Hematopoietic multipotent progenitor cell treated with erythropoietin and hydrocortisone succinate and interleukin-3 and kit ligand, for 6 days (in vitro differentiated cells): ENCODE measurements around the gene MILR1.
A peak's percentile ranks its signal among the peaks of the same experiment; 100 is the strongest.
"Not testable (repeated sequence)": the region's sequence is repeated elsewhere in the genome, so short reads cannot be mapped to it uniquely, and the experiment has no call there.

ENCODE experiments used
- DNase-seq: peaks from one replicate; pipeline ENCODE4 v3.0.0-alpha.2; 2015

The MILR1 gene

DNA sequence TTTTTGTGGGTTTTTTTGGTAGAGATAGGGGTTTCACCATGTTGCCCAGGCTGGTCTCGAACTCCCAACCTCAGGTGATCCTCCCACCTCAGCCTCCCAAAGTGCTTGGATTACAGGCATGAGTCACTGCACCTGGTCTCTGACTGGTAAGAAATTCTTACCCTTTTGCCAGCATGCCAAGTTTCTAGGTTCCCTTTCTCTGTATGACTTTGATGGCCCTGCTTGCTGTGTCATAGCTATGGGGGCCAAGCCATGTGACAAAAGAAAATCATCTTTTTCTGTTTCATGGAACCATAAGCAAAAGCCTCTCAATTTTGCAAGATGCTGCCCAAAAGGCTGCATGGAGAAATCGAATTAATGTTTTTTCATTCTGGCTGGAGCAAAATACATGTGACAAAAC, 18.9 kb upstream of the MILR1 start:
- not testable (repeated sequence) for DNase-seq

DNA sequence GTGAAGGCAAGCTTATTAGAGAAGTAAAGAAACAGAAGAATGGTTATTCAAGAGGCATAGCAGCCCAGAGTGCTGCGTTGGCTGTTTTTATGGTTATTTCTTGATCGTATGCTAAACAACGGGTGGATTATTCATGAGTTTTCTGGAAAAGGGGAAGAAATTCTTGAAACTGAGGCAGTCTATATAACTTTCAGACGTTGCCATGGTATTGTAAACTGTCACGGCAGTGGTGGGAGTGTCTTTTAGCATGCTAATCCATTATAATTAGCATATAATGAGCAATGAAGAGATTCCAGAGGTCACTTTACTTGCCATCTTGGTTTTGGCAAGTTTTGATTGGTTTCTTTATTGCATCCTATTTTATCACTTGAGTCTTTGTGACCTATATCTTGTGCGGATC, 17.4 kb upstream of the MILR1 start:
- no peak for DNase-seq

DNA sequence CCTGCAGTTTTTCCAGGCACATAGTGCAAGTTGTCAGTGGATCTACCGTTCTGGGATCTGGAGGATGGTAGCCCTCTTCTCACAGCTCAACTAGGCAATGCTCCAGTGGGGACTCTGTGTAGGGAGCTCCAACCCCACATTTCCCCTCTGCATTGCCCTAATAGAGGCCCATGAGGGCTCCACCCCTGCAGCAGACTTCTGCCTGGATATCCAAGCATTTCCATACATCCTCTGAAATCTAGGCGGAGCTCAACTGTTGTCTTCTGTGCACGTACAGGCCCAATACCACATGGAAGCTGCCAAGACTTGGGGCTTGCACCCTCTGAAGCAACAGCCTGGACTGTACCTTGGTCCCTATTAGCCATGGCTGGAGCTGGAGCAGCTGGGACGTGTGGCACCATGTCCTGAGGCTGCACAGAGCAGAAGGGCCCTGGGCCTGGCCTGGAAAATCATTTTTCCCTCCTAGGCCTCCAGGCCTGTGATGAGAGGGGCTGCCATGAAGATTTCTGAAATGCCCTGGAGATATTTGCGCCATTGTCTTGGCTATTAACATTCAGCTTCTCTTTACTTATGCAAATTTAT, 10.9 kb upstream of the MILR1 start:
- no peak for DNase-seq

DNA sequence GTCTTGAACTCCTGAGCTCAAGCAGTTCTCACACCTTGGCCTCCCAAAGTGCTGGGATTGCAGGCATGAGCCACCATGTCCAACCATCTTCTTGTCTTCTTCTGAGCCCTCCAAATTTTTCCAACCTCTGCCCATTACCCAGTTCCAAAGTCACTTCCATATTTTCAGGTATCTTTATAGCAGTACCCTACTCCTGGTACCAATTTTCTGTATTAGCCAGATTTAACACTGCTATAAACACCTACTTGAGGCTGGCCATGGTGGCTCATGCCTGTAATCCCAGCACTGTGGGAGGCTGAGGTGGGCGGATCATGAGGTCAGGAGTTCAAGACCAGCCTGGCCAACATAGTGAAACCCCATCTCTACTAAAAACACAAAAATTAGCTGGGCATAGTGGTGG, 9.4 kb upstream of the MILR1 start:
- not testable (repeated sequence) for DNase-seq

DNA sequence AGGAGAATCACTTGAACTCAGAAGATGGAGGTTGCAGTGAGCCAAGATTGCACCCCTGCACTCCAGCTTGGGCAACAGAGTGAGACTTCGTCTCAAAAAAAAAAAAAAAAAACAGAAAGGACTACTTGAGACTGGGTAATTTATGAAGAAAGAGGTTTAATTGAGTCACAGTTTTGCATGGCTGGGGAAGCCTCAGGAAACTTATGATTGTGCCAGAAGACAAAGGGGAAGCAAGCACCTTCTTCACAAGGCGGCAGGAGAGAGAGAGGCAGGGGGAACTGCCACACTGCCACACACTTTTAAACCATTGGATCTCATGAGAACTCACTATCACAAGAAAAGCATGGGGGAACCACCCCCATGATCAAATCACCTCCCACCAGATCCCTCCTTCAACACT, 9.0 kb upstream of the MILR1 start:
- no peak for DNase-seq

DNA sequence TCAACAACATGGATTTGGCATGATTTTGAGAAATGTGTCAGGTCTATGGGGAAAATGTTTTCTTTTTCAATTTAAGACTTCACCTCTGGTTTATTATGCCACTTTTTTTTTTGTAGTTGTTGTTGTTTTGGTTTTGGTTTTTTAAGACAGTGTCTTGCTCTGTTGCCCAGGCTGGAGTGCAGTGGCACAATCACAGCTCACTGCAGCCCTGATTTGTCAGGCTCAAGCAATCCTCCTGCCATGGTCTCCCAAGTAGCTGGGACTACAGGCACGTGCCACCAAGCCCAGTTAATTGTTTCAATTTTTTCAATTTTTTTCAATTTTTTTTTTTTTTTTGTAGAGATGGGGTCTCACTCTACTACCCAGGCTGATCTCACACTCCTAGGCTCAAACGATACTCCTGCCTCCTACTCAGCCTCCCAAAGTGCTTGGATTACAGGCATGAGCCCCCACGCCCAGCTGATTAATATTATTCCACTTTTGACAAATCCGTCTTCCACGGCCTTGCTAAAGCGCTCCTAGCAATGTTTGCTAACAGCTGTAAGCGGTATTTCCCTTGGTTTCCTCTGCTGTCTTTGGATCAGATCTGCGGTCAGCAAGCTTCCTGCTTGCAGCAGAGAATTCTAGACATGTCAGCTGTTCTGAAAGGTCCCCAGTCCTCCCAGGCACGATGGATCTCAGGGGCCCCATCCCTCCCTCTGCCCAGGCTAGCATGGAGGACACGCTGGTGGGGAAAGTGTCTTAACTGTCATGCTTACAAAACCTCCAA, 7.0 kb upstream of the MILR1 start:
- peak; percentile 70 for DNase-seq

DNA sequence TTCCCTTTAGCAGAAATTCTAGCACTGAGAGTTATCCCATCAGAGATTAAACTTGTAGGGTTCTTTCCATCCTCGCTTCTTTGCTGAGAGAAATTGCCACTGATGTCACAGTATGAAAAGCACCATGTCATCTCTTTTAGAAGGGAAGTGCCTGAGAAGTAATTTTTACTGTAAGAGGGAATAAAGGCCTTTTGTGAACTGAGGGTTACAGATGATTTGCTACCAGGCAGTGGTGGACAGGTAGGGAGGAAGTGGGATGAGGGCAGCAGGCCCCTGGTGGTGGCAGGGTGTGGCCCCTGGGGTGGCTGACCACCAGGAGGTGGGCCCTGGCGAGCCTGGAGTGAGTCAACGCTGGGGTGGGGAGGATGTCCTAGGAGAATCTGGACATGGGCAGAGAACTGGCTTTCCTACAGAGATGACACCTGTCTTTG, 6.4 kb upstream of the MILR1 start:
- no peak for DNase-seq

DNA sequence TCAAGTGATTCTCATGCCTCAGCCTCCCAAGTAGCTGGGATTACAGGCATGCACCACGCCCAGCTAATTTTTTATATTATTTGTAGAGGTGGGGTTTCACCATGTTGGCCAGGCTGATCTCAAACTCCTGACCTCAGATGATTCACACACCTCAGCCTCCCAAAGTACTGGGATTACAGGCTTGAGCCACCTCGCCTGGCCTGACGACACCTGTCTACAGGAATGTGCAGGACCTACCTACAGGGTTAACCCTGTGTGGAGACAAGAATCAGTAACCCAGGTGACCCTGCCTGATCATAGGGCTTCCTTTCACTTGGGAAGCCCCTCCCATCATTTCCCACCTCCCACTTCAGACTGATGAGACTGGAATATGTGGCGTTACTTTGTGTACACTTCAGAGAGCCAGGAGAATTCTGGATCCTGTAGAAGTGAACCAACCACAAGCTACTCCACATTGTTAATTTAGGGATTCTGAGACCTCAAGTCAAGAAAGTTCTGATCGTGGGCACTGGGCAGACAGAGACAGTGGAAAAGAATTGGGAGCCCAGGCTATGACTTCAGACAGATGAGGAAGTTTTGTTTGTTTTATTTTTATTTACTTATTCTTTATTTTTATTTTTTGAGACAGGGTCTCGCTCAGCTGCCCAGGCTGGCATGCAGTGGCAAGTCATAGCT, 5.7 kb upstream of the MILR1 start:
- no peak for DNase-seq

DNA sequence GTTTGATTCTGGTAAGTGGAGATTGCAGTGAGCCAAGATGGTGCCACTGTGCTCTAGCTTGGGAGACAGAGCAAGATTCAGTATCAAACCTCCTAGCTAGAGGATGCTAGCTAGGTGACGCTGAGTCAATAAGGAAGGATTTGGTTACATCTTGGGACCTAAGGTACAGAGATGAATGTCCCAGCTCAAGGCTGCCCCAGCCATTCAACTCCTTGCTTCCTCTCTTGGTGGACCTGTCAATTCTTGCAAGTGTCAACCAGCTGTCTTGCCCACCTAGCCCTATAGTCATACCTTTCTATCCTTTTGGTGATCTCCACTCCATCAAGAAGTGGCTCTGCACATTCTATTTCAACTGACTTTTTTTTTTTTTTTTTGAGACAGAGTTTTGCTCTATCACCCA, 1.4 kb upstream of the MILR1 start:
- no peak for DNase-seq

DNA sequence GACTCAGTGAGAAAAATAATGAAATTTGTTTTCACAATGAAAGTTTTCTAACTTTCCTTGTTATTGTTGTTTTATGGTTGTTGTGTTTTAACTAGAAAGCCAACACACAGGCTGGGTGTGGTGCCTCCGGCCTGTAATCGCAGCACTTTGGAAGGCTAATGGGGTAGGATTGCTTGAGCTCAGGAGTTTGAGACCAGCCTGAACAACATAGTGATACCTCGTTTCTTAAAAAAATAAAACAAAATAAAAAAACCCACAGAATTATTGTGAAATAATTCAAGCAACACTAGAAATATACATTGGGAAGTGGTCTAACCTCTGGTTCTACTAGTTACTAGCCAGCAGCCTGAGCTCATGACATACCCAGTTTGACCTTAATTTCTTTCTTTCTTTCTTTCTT, 630 bp downstream of the MILR1 start:
- peak; percentile 45 for DNase-seq

DNA sequence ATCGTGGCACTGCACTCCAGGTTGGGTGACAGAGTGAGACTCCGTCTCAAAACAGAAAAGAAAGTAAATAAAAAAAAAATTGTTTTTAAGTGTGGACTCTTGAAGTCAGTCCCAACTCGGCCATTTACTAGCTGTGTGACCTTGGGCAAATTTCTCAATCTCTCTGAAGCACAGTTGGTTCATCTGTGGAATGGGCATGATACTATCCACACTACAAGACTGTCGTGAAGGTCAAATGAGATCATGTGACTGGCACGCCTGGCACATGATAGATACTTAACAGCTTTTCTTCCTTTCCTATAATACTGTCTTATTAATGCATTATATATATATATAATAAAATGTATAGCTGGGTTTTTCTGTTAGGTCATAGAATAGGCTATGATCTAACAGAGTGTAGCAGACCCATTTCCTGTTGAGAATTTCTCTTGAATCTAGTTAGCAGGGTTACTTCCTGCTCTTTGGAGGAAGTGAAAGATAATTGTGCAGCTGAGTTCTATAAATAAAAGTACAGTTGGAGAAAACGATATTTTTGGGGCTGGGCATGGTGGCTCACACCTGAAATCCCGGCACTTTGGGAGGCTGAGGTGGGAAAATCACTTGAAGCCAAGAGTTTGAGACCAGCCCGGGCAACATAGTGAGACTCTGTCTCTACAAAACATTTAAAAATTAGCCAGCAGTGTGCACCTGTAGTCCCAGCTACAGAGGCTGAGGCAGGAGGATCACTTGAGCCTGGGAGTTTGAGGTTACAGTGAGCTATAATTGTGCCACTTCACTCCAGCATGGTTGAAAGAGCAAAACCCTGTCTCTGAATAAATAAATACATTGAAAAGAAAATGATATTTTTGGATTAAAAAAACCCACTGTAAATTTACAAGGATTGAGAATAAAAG, 7.3 kb downstream of the MILR1 start:
- peak; percentile 47 for DNase-seq

DNA sequence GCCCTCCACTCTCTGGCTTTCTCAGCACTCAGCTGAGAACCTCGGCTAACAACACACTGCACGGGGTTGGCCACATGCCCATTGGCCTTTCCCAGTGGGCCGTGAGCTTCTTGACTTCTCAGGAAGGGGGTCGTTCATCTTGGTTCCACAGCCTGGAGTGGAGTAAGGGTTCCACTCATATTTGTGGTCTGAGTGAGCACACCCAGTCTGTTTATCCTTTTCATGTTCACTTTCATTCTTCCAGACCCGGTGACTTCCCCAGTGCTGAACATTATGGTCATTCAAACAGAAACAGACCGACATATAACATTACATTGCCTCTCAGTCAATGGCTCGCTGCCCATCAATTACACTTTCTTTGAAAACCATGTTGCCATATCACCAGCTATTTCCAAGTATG, 8.2 kb downstream of the MILR1 start:
- no peak for DNase-seq

DNA sequence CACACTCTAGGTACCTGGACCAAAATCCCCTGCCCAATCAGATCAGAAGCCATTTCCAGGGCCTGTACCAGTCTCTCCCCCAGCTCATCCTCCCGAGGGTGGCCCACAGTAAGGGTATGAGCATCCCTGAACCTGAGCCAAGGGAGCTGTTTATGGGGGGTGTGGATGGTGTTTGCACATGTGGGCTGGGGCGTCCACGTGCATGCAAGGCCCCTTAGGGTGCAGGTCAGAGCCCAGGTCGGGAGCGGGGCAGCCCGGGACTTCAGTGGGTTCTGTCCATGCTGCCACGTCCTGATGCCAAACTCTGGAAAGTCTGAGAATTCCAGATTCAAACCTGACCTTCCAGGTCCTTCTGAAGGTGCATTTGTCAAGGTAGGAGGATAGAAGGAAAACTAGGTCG, 9.8 kb downstream of the MILR1 start:
- DNase-seq = no peak

DNA sequence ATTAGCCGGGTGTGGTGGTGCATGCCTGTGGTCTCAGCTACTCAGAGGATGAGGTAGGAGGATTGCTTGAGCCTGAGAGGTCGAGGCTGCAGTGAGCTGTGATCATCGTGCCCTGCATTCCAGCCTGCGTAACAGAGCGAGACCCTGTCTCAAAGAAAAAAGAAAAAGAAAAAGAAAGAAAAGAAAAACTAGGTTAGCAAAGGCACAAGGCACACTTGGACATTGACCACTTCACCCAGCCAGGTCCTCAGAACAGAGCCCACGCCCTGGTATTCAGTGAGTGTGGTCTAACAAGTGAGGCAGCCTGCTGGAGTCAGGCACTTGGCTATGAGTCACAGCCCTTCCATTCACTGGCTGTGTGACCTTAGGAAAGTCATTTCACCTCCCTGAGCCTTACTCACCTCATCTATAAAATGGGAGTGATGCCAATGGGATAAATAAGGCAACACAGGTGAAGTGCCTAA, 10.4 kb downstream of the MILR1 start:
- DNase-seq = no peak

DNA sequence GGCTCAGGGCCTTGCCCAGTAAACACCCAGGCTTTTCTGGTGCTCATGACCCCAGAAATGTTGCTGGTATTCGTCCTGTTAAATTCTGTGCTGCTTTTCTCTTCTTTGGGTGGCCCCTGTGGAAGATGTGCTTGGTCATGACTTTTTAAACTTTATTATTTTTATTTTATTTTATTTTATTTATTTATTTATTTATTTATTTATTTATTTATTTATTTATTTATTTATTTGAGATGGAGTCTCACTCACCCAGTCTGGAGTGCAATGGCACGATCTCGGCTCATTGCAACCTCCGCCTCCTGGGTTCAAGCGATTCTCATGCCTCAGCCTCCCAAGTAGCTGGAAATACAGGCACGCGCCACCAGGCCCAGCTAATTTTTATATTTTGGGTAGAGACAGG, 10.9 kb downstream of the MILR1 start:
- DNase-seq = not testable (repeated sequence)

DNA sequence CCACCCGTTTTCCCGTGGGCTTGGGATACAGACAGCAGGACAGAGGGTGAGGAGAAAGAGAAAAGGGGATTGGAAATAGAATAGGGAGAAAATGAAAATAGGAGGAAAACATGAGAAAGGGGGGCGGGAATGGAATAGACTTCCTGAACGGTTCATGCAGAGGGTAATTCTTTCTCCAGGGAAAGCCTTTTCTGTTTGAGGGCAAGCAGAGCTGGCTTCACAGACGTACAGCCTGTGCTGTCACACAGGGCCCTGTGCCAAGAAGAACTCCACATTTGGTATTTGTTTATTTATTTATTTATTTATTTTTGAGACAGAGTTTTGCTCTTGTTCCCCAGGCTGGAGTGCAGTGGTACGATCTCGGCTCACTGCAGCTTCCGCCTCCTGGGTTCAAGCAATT, 12.0 kb downstream of the MILR1 start:
- DNase-seq = no peak

DNA sequence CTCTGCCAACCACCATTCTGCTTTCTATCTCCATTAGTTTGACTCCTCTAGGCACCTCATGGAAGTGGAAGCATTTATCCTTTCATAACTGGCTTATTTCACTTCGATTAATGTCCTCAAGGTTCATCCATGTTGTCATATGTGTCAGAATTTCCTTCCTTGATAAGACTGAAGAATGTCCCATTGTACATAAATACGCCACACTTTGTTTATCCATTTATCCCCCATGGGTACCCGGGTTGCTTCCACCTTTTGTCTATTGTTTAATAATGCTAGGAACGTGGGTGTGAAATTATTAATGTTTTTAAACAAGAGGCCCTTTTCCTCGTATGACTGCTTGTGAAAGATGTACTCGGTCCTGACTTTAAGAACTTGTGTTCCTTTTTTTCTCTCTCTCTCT, 12.9 kb downstream of the MILR1 start:
- DNase-seq = no peak

DNA sequence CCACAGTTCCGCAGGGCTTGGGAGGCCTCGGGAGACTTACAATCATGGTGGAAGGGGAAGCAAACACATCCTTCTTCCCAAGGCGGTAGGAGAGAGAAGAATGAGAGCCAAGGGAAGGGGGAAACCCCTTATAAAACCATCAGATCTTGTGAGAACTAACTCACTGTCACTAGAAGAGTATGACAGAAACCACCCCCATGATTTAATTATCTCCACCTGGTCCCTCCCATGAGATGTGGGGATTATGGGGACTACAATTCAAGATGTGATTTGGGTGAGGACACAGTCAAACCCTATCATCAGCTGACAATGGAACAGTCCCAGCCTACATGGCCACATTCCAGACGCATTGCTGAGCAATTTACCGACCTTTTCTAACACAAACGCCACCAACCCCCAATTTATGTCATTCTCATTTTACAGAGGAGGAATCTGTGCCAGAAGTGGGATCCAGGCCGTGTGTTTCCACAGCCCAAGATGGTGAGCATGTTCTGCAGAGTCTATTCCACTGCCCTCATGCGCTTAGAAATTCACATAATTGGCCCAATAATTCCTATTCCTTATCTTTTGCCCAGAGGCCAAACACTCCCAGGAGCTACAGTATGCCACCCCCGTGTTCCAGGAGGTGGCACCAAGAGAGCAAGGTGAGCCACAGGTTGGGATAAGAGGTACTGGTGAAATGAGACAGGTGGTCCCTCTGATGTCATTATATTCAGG, 17.3 kb downstream of the MILR1 start:
- no peak for DNase-seq

DNA sequence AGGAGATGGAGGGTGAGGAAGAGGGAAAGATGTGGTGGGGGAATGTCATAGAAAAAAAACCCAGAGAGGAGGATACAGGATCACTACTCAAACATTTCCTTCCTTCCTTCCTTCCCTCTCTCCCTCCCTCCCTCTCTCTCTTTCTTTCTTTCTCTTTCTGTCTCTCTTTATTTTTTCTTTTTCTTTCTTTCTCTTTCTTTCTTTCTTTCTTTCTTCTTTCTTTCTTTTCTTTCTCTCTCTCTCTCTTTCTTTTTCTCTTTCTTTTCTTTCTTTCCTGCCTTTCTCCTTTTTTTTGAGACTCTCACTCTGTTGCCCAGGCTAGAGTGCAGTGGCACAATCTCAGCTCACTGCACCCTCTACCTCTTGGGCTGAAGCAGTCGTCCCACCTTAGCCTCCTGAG, 17.9 kb downstream of the MILR1 start:
- DNase-seq = not testable (repeated sequence)

DNA sequence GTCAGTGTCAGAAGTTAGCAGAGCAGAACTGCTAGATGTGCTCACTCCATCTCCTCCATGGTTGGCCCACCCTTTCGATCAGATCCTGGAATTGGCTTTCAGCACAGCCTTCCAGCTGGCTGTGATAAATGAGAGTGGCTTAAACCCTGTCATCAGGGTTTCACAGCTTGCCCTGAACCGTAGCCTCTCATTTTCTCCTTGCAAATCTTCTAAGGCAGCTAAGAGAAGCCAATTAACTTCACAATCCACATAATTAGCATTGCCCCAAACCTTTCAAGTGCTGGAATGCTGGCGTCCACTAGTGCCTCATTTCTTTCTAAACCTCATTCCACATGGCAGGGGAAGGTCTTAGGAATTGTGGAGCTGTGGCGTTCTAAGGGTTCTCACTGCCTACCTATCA, 21.7 kb downstream of the MILR1 start:
- no peak for DNase-seq

DNA sequence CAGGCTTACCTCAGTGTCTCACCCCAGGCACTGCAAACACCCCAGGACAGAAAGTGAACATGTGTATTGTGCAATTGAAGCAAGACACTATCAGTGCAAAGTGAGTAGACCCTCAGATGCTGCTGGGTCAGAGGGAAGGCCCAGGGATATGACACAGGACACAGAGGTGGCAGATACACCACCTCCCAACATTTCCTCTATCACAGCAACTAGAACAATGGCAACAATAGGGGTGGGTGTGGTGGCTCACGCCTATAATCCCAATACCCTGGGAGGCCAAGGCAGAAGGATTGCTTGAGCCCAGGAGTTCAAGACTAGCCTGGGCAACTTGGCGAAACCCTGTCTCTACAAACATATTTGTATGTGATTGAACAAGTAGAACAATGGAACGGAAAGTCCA, 22.5 kb downstream of the MILR1 start:
- DNase-seq = no peak

DNA sequence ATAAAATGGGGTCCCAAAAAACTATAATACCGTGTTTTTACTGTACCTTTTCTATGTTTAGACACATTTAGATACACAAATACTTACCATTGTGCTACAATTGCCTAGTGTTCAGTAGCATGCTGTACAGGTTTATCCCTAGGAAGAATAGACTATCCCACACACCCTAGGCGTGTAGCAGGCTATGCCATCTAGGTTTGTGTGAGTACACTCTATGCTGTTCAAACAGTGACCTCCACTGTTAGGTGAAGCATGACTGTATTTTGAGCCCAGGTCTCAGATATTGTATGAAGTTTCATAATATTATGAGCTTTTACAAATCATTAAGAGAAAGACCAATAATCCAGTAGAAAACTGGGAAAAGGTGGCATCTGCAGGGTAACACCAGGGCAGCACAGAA, 23.6 kb downstream of the MILR1 start:
- DNase-seq = no peak

DNA sequence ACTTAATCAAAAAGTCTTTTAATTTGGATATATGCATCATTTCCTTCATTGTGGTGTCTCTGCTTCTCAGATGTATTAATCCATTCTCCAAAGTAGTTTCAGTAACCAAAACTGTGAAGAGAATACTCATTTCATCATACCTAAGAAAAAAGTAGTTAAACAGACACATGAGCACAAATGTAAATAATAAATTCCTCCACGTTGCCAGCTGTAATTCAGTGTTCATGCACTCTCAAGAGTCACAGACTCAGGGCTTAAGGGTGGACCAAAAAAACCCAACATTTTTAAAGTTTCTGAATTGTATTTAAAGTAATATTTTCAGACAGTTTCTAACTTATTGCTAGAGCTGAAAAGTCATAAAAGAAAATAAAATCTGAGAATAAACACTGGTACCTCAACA, 28.9 kb downstream of the MILR1 start:
- DNase-seq = no peak
